Fibroblast of gingiva (primary cell): Measurements from ENCODE around the gene ZNF555.
A peak's percentile ranks its signal among the peaks of the same experiment; 100 is the strongest.
"Not testable (repeated sequence)": the region's sequence is repeated elsewhere in the genome, so short reads cannot be mapped to it uniquely, and the experiment has no call there.

Experiments
- DNase-seq: peaks from one replicate; pipeline ENCODE4 v3.0.0-alpha.2; 2011; ENCODE audit warnings: low read depth

The ZNF555 gene

DNA sequence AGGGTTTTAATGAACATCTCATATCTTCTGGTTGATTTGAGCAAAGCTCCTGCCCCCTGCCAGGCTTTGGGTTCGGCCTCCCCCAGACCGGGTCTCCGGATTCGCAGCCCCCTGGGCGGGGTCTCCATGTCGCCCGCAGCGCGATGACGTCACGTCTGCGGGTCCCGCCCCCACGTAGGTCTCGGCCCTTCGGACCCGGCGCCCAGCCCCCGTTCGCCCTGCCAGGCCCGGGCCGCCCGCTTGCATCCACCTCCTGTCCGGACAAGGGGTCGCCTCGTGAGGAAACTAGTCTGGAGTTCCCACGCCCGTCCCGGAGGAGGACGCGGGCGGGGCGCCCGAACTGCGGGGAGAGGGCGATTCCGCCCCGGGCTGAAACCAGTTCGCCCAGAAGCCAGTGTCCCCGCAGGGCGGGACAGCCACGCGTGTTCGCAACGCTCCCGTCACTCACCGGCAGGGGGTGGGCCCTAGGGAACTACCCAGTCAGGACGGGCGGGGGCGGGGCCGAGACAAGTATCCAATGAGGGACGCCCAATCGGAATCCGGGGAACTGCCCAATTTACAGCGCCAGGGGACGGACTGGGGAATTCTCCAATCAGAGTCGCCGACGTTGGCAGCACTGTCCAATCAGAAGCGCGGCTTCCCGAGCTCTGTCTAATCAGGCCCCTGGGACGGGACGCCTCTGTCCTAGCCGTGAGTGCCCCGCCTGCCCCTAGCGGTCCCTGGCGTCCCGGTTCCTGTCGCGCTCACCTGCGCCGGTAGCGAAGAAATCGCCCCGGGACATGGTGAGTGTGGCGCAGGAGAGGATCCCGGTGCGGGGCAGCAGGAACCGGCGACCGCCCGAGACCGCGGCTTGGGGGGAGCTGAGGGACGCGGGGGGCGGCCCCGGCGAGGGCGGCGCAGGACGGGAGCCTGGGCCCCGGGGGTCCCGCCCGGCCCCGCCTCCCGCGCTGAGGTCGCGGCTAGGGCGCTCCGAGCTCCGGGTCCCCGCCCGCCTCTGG is at the start of gene ZNF555:
Gene ZNF555 (plus strand): TSS at position 682 of the 998 bp plus-strand sequence. CDS start 98 bp downstream, at position 780.
- DNase-seq = peak; percentile 99

- DNase-seq = no peak
Observed at GRCh38 chr19:2791876-2792275, 49.4 kb upstream of the ZNF555 start.

- not testable (repeated sequence) for DNase-seq
Observed at GRCh38 chr19:2792666-2793065, 48.6 kb upstream of the ZNF555 start.

GRCh38 chr19:2793126-2793525 is 48.1 kb upstream of the ZNF555 start:
- DNase-seq = no peak

- DNase-seq = no peak
Observed at GRCh38 chr19:2793577-2793976, 47.7 kb upstream of the ZNF555 start.

- DNase-seq = no peak
Observed at GRCh38 chr19:2795827-2796658, 45.2 kb upstream of the ZNF555 start.

DNA sequence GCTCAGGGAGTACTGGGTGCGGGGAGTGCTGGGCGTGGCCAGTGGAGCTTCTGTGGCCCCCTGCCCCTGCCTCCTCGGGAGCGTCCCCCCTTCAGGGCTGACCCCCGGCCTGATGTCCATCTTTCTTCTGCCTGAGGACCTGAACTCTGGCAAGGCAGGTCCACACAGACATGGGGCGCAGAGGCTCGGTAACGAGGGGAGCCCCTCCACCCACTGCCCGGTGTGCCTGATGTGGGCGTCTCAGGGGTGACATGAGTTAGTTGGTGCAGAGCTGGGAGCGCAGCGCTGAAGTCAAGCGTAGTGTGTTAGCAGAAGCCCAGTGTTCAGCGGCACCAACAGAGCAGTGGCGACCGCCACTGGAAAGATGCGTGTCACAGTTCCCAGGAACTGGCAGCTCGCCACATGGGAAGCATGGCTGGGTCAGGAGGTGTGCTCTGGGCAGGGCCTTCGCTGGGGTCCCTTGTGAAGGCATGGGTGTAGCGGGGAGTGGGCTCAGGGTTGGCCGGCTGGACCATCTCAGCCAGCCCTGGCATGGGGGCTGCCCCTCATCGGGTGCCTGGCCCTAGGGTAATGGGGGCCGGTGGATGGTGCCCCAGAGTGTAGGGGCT is 44.5 kb upstream of the ZNF555 start:
- no peak for DNase-seq

DNA sequence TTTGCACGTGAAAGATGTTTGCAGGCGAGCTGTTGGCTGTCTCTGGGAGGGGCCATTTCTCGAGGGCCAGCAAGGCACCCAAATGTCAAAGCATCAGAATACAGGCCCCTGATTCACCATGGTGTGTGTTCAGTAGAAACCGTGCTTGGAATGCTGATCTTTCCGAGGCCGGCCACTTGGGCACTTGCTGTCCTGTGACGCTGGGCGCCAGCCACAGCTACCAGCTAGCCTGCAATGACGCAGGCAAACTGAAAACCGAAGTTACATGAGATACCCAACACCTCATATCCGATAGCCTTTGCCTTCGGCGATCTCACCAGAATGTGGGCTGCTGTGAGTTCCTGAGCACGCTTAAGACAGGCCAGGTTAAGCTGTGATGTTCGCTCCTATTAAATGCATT is 44.0 kb upstream of the ZNF555 start:
- no peak for DNase-seq

- no peak for DNase-seq
Observed at GRCh38 chr19:2798158-2798685, 43.1 kb upstream of the ZNF555 start.

DNA sequence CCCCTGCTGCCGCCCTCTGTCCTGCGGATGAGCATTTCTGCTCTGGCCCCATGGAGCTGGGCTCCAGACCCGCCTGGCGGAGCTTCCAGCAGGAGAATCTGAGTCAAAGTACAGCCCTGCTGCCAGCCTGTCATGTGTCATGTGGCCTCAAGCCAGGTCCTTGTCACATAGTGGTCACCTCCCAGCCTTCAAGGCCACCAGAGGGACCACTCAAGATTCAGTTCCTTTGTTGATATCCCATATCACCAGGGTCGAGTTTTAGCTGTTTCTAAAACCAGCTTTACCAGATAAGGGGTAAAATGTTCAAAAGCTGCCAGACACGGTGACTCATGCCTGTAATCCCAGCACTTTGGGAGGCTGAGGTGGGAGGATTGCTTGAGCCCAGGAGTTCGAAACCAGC is 42.5 kb upstream of the ZNF555 start:
- DNase-seq = no peak

- no peak for DNase-seq
Observed at GRCh38 chr19:2799273-2800020, 41.8 kb upstream of the ZNF555 start.

DNA sequence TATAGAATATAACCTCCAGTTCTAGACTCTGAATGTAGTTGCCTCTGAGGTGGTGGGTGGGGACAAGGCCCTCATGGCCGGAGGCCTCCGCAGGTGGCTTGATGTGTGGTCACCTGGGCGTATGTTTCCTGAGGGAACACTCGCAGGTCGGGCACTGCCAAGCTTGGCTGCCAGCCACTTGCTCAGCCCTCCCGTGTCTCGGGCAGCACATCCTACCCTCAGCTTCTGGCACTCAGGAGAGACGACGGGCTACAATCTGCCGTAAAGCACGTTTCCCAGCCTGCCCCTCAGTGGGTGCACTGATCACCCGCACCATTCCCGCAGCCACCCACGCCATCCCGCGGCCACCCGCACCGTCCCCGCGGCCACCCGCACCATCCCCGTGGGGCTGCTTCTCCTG is 40.8 kb upstream of the ZNF555 start:
- DNase-seq = no peak

DNA sequence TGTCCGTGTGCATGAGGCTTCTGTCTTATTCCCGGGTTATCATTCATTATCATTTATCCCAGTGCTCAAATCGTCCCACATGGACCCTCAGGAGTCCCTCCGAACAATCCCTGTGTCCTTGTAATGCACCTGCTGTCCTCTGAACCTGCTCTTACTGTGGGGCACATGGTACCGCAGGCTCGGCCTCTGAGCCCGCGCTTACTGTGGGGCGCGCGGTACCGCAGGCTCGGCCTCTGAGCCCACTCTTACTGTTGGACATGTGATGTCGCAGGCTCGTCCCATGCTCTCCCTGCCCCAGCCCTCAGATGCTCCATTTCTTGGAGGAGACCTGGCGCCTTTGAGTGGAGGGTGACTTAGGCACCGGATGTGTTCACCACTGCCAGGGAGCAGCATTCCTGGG is 38.4 kb upstream of the ZNF555 start:
- DNase-seq = no peak

DNA sequence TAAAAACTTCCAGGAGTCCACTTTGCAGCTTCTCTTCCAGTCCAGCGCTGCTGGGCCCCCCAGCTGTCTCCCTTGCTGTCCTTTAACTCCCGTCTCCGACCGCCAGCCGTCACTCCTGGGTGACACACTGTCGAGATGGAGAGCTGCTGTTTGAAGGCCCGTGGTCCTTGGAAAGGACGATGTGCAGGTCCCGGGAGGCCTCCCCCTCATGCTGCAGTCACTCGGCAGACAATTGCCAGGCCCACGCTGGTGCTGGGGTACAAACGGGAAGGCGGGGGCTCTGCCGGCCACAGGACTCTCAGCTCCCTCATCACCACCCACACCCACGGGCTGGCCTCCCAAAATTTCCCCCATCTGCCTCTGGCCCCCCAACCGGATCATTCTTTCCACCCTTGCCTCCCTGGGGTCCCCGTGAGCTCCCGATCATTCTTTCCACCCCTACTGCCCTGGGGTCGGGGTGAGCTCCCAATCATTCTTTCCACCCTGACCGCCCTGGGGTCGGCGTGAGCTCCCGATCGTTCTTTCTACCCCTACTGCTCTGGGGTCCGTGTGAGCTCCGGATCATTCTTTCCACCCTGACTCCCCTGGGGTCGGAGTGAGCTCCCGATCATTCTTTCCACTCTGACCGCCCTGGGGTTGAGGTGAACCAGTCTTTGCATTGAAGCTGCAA is 37.7 kb upstream of the ZNF555 start:
- DNase-seq = no peak

GRCh38 chr19:2804156-2805004 is 36.9 kb upstream of the ZNF555 start:
- DNase-seq = no peak

DNA sequence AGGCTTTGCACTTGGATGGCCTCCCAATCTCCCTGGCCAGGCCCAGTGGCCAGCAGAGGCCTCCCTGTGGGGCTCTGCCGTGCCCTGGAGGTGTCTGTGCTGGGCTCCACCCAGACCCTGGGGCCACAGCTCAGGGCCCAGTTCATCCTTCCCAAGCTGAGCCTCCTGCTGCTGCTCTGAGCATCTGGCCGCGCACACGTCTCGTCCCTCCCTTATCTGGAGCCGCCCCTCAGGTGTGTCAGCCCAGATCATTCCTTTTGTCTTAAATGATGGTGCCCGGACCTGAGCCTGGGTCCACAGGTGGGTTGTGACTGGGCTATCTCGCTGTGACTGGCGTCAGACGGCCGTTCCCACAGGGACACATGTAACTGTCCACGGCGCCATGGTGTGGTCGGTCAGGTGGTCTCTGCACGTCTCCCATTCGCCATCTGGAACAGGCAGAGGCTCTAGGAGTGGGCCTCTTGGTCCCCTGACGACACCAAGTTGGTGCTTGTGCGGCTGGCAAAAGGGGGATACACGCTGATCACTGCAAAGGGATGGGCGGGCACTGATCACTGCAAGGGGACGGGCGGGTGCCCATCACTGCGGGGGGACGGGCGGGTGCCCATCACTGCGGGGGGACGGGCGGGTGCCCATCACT is 35.9 kb upstream of the ZNF555 start:
- DNase-seq = no peak

DNA sequence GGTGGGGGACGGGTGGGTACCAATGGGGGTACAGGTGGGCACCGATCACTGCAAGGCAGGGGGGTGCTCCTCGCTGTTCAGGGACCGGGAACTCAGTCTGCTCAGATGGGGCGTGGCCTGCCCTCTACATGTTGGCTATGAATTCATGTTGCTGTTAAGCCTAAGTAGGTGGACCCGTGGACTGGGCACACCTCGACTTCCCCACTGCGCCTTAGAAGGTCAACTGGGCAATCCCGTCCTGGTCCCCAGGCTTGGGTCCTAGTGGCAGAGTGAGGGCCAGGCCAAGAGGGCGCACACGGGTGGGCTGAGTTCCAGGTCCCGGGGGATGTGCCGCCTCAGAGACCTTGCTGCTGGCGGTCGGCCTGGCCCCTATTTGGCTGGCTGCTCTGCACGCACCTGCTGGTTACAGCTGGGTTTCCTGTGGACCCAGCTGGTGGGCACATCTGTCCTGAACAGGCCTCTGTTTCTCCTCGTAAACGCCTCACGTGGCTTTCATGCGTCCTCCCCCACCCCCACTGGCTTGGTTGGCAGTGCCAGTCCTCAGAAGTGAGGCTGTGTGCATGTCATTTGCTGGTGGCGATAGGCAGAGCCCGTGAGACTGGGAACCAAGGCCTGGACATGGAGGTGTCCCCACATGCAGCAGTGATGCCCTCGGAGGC is 35.2 kb upstream of the ZNF555 start:
- DNase-seq = no peak

- DNase-seq = no peak
Observed at GRCh38 chr19:2806736-2807378, 34.4 kb upstream of the ZNF555 start.
